ENCODE results near the gene APOE. TPM values are rescaled to one million over a fixed set of nuclear protein-coding genes. Genes with fewer than 3 reads are reported as not detected.

Gene APOE
- total and polyA plus RNA-seq, 2 of the 13 experiments (the other 11 are each of a cell fraction or from before 2014, with no cell fraction given), result 1,328 to 1,470 TPM

DNA sequence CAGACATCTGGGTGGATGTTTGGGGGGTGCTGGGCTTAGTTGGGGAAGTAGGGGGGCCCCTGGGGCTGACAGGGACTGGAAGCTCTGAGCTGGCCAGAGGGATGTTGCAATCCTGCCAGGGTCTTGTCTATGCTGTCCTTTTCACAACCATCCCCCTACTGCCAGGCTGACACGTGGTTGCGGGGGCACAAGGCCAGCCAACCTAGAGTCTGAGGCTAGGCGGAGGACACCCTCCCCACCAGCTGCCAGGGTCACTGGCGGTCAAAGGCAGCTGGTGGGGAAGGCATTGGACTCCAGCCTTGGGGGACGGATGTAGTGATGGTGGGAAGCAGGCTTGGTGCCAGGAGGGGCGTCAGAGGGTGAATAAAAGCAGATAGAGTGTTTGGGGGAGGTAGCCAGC is 7.3 kb downstream of the APOE start (continued):
- TF ChIP-seq GATAD2A (CRISPR knock-in tag; IDR thresholded peaks at IDR 0.05) (peak; percentile 97), THRA (CRISPR knock-in tag; IDR thresholded peaks at IDR 0.05; ENCODE audit: borderline replicate concordance) (peak; percentile 97), POLR2AphosphoS2 (IDR thresholded peaks at IDR 0.05; ENCODE audit: low read depth, low read length) (no peak), SRY (CRISPR knock-in tag; IDR thresholded peaks at IDR 0.05) (peak; percentile 61; the same call in 1 of the 2 replicates), ZNF496 (CRISPR knock-in tag; IDR thresholded peaks at IDR 0.05; ENCODE audit: insufficient replicate concordance) (no peak), PITX1 (CRISPR knock-in tag; IDR thresholded peaks at IDR 0.05) (peak; percentile 63), KLF13 (CRISPR knock-in tag; IDR thresholded peaks at IDR 0.05) (no peak), PCBP2 (optimal IDR thresholded peaks at IDR 0.05; ENCODE audit: low read depth, low read length, poor library complexity, severe bottlenecking) (no peak), NPAS2 (CRISPR knock-in tag; IDR thresholded peaks at IDR 0.05; ENCODE audit: borderline replicate concordance) (no peak), IKZF4 (CRISPR knock-in tag; IDR thresholded peaks at IDR 0.05; ENCODE audit: borderline replicate concordance, low read depth, not compliant biosample characterization) (no peak), MEIS1 (CRISPR knock-in tag; IDR thresholded peaks at IDR 0.05; ENCODE audit: borderline replicate concordance) (peak; percentile 72; the same call in 1 of the 2 replicates), AHR (CRISPR knock-in tag; IDR thresholded peaks at IDR 0.05) (no peak), HNRNPL (IDR thresholded peaks at IDR 0.05; ENCODE audit: low read depth, low read length) (peak; percentile 94), SMARCC2 (IDR thresholded peaks at IDR 0.05) (no peak), MED13 (CRISPR knock-in tag; IDR thresholded peaks at IDR 0.05) (no peak), TBX2 (CRISPR knock-in tag; IDR thresholded peaks at IDR 0.05; ENCODE audit: borderline replicate concordance) (peak; percentile 57; the same call in 1 of the 2 replicates), ZNF530 (CRISPR knock-in tag; IDR thresholded peaks at IDR 0.05; ENCODE audit: low read depth) (no peak), ZMYM4 (CRISPR knock-in tag; IDR thresholded peaks at IDR 0.05) (0 out of 2 replicates have a peak, but pooled peaks have one; percentile 18), MZF1 (CRISPR knock-in tag; IDR thresholded peaks at IDR 0.05; ENCODE audit: borderline replicate concordance) (no peak), XBP1 (CRISPR knock-in tag; IDR thresholded peaks at IDR 0.05) (no peak), MIXL1 (CRISPR knock-in tag; IDR thresholded peaks at IDR 0.05) (no peak), ZNF615 (CRISPR knock-in tag; IDR thresholded peaks at IDR 0.05; ENCODE audit: borderline replicate concordance) (no peak), ZNF660 (CRISPR knock-in tag; IDR thresholded peaks at IDR 0.05; ENCODE audit: borderline replicate concordance, low read depth) (no peak), NR2F6 (IDR thresholded peaks at IDR 0.05) (peak; percentile 80), NR2F6 (CRISPR knock-in tag; IDR thresholded peaks at IDR 0.05) (peak; percentile 93), TARDBP (CRISPR knock-in tag; IDR thresholded peaks at IDR 0.05) (peak; percentile 73), RARG (CRISPR knock-in tag; IDR thresholded peaks at IDR 0.05; ENCODE audit: low read depth) (no peak), SNAI1 (CRISPR knock-in tag; IDR thresholded peaks at IDR 0.05; ENCODE audit: borderline replicate concordance) (peak; percentile 36; the same call in 1 of the 2 replicates)
- TF ChIP-seq, protein P1, sequence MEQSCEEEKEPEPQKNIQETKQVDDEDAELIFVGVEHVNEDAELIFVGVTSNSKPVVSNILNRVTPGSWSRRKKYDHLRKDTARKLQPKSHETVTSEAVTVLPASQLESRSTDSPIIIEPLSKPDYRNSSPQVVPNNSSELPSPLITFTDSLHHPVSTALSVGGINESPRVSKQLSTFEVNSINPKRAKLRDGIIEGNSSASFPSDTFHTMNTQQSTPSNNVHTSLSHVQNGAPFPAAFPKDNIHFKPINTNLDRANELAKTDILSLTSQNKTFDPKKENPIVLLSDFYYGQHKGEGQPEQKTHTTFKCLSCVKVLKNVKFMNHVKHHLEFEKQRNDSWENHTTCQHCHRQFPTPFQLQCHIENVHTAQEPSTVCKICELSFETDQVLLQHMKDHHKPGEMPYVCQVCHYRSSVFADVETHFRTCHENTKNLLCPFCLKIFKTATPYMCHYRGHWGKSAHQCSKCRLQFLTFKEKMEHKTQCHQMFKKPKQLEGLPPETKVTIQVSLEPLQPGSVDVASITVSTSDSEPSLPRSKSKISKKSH (CRISPR knock-in tag; IDR thresholded peaks at IDR 0.05; ENCODE audit: borderline replicate concordance), result no peak
- TF ChIP-seq, protein P2, sequence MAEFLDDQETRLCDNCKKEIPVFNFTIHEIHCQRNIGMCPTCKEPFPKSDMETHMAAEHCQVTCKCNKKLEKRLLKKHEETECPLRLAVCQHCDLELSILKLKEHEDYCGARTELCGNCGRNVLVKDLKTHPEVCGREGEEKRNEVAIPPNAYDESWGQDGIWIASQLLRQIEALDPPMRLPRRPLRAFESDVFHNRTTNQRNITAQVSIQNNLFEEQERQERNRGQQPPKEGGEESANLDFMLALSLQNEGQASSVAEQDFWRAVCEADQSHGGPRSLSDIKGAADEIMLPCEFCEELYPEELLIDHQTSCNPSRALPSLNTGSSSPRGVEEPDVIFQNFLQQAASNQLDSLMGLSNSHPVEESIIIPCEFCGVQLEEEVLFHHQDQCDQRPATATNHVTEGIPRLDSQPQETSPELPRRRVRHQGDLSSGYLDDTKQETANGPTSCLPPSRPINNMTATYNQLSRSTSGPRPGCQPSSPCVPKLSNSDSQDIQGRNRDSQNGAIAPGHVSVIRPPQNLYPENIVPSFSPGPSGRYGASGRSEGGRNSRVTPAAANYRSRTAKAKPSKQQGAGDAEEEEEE (CRISPR knock-in tag; IDR thresholded peaks at IDR 0.05; ENCODE audit: borderline replicate concordance), result no peak; the same call in 1 of the 2 replicates

Measured in HepG2 (cell line).